SK-N-SH treated with all-trans-retinoic acid at 6 μM for 48 hours (cell line): ENCODE results near the gene SETD6.

Experiments
- ATAC-seq: fragments of 200-7000 bp; cut with Tn5 transposase; 3 replicates; pipeline ENCODE4 v1.9.1; 2020; ENCODE audit warnings: mild to moderate bottlenecking, moderate library complexity
- BACH2 ChIP-seq: fragments of 250-450 bp; sonication (Bioruptor Pico); IDR thresholded peaks from 2 replicates; pipeline ENCODE4 v1.9.0; 2021; ENCODE audit warnings: mild to moderate bottlenecking, borderline replicate concordance
- CSDC2 ChIP-seq: fragments of 250-450 bp; sonication (Bioruptor Pico); IDR thresholded peaks from 2 replicates; pipeline ENCODE4 v1.5.0; 2020; ENCODE audit warnings: mild to moderate bottlenecking, moderate library complexity
- ESRRG ChIP-seq: fragments of 250-450 bp; sonication (Bioruptor Pico); IDR thresholded peaks from 2 replicates; pipeline ENCODE4 v1.6.1; 2021; ENCODE audit warnings: mild to moderate bottlenecking
- GLIS3 ChIP-seq: fragments of 250-450 bp; sonication (Bioruptor Pico); IDR thresholded peaks from 2 replicates; pipeline ENCODE4 v1.5.0; 2020; ENCODE audit warnings: mild to moderate bottlenecking, moderate library complexity
- ISL1 ChIP-seq: fragments of 250-450 bp; sonication (Bioruptor Pico); IDR thresholded peaks from 2 replicates; pipeline ENCODE4 v2.1.2; 2022; ENCODE audit warnings: mild to moderate bottlenecking, moderate library complexity
- PPARA ChIP-seq: fragments of 250-450 bp; sonication (Bioruptor Pico); IDR thresholded peaks from 2 replicates; pipeline ENCODE4 v1.5.0; 2020; ENCODE audit warnings: mild to moderate bottlenecking, borderline replicate concordance
- RARB ChIP-seq: fragments of 250-450 bp; sonication (Bioruptor Pico); IDR thresholded peaks from 2 replicates; pipeline ENCODE4 v1.8.0; 2021; ENCODE audit warnings: mild to moderate bottlenecking, moderate library complexity
- TOX ChIP-seq: fragments of 250-450 bp; sonication (Bioruptor Pico); IDR thresholded peaks from 2 replicates; pipeline ENCODE4 v1.8.0; 2021; ENCODE audit warnings: mild to moderate bottlenecking, moderate library complexity, borderline replicate concordance
- ZC3H10 ChIP-seq: fragments of 250-450 bp; sonication (Bioruptor Pico); IDR thresholded peaks from 2 replicates; pipeline ENCODE4 v1.5.1; 2021; ENCODE audit warnings: mild to moderate bottlenecking, moderate library complexity
- ZFP3 ChIP-seq: fragments of 250-450 bp; sonication (Bioruptor Pico); IDR thresholded peaks from 2 replicates; pipeline ENCODE4 v1.5.0; 2020; ENCODE audit warnings: mild to moderate bottlenecking, moderate library complexity
- ZFP30 ChIP-seq: fragments of 450-650 bp; formaldehyde crosslinking; IDR thresholded peaks from 2 replicates; pipeline ENCODE4 v1.5.0; 2022; ENCODE audit warnings: mild to moderate bottlenecking, moderate library complexity
- ZNF70 ChIP-seq: fragments of 450-650 bp; formaldehyde crosslinking; IDR thresholded peaks from 2 replicates; pipeline ENCODE4 v1.5.0; 2020; ENCODE audit warnings: mild to moderate bottlenecking, moderate library complexity
- ZNF8 ChIP-seq: fragments of 450-650 bp; formaldehyde crosslinking; IDR thresholded peaks from 2 replicates; pipeline ENCODE4 v1.5.0; 2020; ENCODE audit warnings: mild to moderate bottlenecking, moderate library complexity
- TF ChIP-seq, protein P1 (sequence below): fragments of 250-450 bp; sonication (Bioruptor Pico); IDR thresholded peaks from 2 replicates; pipeline ENCODE4 v1.5.1; 2020; ENCODE audit warnings: low read depth, mild to moderate bottlenecking, moderate library complexity
- TF ChIP-seq, protein P2 (sequence below): fragments of 250-450 bp; sonication (Bioruptor Pico); IDR thresholded peaks from 2 replicates; pipeline ENCODE4 v1.5.0; 2020; ENCODE audit warnings: mild to moderate bottlenecking, moderate library complexity
- TF ChIP-seq, protein P3 (sequence below): fragments of 250-450 bp; sonication (Bioruptor Pico); IDR thresholded peaks from 2 replicates; pipeline ENCODE4 v1.8.0; 2021; ENCODE audit warnings: low read depth, mild to moderate bottlenecking, moderate library complexity, borderline replicate concordance

Gene SETD6

DNA sequence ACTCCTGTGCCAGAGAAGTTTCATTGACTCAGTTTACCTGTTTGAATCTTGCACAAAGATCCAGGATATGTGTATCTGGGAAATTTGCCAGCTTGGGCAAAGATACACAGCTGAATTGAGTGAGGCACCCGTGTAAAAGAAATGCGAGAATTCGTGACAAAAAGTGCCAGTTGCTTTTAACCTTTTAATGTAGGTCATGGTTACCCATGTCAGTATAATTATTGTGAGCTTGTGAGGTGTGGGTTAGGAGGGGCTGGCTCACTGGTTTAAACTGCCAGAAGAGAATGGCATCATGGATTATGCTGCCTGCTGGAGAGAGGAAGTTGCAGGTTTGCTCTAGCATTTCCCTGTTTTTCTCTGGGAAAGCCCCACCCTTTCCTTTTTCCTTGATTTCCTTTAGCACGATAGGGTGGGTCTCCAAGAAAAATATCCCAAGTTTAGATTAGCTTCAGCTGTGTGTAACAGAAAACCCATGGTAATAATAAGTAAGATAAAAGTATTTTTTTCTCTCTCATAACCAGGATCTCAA is 40.2 kb upstream of the SETD6 start:
- TF ChIP-seq, protein P1, sequence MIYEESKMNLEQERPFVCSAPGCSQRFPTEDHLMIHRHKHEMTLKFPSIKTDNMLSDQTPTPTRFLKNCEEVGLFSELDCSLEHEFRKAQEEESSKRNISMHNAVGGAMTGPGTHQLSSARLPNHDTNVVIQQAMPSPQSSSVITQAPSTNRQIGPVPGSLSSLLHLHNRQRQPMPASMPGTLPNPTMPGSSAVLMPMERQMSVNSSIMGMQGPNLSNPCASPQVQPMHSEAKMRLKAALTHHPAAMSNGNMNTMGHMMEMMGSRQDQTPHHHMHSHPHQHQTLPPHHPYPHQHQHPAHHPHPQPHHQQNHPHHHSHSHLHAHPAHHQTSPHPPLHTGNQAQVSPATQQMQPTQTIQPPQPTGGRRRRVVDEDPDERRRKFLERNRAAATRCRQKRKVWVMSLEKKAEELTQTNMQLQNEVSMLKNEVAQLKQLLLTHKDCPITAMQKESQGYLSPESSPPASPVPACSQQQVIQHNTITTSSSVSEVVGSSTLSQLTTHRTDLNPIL = no peak
- TF ChIP-seq RARB (CRISPR knock-in tag) = no peak
- TF ChIP-seq CSDC2 (CRISPR knock-in tag) = no peak
- no peak for TF ChIP-seq ZNF70 (CRISPR knock-in tag)
- no peak for TF ChIP-seq TOX (CRISPR knock-in tag)
- no peak for TF ChIP-seq ESRRG
- no peak for TF ChIP-seq ZFP30 (CRISPR knock-in tag)
- no peak for TF ChIP-seq ISL1 (CRISPR knock-in tag)
- TF ChIP-seq PPARA (CRISPR knock-in tag) = no peak
- no peak for TF ChIP-seq GLIS3
- TF ChIP-seq BACH2 = no peak
- TF ChIP-seq ZC3H10 = no peak
- TF ChIP-seq ZFP3 (CRISPR knock-in tag) = no peak
- no peak for TF ChIP-seq ZNF8
- TF ChIP-seq, all 23 proteins: peak for 0
- ATAC-seq = no peak

DNA sequence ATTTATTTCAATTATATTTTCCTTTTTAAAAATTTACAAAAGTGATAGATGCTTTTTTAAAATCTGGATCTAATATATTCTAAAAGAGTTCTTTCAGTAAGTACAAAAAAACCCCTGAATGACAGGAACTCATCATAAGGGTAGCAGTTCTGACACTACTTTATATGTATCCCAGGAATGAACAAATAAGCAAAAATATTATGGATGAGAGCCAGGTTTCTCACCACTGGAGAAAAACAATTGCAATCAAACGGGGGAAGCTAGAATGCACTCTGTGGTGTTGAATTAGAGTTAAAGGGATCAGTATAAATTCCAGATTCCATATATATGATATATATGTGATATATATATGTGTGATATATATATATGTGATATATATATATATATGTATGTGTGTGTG is 38.5 kb upstream of the SETD6 start:
- TF ChIP-seq ZNF70 (CRISPR knock-in tag) (no peak), ZFP30 (CRISPR knock-in tag) (no peak), ISL1 (CRISPR knock-in tag) (no peak), ZNF8 (no peak)
- no peak for ATAC-seq

DNA sequence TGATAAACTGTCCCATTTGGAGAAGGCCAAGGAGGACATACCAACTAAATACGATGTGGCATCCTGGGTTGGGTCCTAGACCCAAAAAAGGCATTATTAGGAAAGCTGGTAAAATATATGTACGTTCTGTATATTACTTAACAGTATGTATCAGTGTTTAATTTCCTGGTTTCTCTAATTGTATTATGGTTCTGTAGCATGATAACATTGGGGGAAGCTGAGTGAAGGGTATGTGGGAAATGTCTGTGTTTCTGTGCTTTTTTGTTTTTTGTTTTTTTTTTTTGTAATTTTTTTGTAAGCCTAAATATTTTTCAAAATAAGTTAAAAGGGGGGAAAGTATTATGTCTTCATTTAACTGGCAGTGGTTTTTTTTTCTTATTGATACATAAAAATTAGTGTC is 36.9 kb upstream of the SETD6 start:
- no peak for TF ChIP-seq CSDC2 (CRISPR knock-in tag)
- no peak for TF ChIP-seq ISL1 (CRISPR knock-in tag)
- TF ChIP-seq RARB (CRISPR knock-in tag) = no peak
- TF ChIP-seq, protein P1 = no peak
- TF ChIP-seq, protein P2, sequence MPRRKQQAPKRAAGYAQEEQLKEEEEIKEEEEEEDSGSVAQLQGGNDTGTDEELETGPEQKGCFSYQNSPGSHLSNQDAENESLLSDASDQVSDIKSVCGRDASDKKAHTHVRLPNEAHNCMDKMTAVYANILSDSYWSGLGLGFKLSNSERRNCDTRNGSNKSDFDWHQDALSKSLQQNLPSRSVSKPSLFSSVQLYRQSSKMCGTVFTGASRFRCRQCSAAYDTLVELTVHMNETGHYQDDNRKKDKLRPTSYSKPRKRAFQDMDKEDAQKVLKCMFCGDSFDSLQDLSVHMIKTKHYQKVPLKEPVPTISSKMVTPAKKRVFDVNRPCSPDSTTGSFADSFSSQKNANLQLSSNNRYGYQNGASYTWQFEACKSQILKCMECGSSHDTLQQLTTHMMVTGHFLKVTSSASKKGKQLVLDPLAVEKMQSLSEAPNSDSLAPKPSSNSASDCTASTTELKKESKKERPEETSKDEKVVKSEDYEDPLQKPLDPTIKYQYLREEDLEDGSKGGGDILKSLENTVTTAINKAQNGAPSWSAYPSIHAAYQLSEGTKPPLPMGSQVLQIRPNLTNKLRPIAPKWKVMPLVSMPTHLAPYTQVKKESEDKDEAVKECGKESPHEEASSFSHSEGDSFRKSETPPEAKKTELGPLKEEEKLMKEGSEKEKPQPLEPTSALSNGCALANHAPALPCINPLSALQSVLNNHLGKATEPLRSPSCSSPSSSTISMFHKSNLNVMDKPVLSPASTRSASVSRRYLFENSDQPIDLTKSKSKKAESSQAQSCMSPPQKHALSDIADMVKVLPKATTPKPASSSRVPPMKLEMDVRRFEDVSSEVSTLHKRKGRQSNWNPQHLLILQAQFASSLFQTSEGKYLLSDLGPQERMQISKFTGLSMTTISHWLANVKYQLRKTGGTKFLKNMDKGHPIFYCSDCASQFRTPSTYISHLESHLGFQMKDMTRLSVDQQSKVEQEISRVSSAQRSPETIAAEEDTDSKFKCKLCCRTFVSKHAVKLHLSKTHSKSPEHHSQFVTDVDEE (CRISPR knock-in tag) = no peak
- TF ChIP-seq BACH2 = no peak
- TF ChIP-seq, all 23 proteins: peak for 0
- ATAC-seq = no peak

DNA sequence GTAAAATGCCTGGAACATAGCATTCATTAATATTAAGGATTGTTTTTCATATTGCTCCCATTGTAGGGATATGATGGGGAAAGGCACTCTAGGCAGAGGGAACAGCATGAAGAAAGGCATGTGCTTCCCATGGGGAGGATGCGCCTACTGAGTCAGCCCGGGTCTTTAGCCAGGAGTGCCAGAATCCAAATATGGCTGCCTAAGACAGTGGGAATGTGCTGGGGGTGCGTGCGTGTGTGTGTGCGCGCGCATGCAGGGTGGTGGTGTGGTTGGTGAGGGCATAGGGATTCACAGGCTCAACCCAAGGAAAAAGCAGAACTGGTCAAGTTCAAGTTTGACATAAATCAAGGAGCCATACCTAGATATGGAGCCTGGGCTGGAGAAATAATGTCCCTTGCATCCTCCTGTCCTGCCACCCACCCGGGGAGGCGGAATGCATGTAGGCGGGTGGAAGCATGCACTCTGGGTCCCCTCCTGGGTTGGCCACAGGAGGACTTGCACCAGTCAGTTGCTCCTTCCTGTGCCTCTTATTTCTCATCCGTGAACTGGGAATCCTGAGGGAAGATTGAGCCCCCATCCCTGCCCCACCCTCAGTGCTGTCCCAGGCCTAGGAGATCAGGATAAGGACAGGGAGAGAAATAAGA is 34.0 kb upstream of the SETD6 start:
- TF ChIP-seq ESRRG (no peak), RARB (CRISPR knock-in tag) (no peak), ZFP30 (CRISPR knock-in tag) (no peak)
- TF ChIP-seq, protein P2 (CRISPR knock-in tag) = no peak
- TF ChIP-seq, protein P3, sequence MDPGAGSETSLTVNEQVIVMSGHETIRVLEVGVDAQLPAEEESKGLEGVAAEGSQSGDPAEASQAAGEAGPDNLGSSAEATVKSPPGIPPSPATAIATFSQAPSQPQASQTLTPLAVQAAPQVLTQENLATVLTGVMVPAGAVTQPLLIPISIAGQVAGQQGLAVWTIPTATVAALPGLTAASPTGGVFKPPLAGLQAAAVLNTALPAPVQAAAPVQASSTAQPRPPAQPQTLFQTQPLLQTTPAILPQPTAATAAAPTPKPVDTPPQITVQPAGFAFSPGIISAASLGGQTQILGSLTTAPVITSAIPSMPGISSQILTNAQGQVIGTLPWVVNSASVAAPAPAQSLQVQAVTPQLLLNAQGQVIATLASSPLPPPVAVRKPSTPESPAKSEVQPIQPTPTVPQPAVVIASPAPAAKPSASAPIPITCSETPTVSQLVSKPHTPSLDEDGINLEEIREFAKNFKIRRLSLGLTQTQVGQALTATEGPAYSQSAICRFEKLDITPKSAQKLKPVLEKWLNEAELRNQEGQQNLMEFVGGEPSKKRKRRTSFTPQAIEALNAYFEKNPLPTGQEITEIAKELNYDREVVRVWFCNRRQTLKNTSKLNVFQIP (CRISPR knock-in tag) = no peak
- ATAC-seq = no peak
